ENCODE data around the gene FAHD1. TPM values are rescaled to one million over a fixed set of nuclear protein-coding genes. Genes with fewer than 3 reads are reported as not detected.

FAHD1 gene
- total RNA-seq, 4 donors from 2014 or later = 32.3 to 46.3 (median 34.1) TPM

GRCh38 chr16:1876468-1876867, 49.5 kb downstream of the FAHD1 start:
- no peak for ATAC-seq (ENCODE audit: low FRiP score)
- TF ChIP-seq, protein P1, sequence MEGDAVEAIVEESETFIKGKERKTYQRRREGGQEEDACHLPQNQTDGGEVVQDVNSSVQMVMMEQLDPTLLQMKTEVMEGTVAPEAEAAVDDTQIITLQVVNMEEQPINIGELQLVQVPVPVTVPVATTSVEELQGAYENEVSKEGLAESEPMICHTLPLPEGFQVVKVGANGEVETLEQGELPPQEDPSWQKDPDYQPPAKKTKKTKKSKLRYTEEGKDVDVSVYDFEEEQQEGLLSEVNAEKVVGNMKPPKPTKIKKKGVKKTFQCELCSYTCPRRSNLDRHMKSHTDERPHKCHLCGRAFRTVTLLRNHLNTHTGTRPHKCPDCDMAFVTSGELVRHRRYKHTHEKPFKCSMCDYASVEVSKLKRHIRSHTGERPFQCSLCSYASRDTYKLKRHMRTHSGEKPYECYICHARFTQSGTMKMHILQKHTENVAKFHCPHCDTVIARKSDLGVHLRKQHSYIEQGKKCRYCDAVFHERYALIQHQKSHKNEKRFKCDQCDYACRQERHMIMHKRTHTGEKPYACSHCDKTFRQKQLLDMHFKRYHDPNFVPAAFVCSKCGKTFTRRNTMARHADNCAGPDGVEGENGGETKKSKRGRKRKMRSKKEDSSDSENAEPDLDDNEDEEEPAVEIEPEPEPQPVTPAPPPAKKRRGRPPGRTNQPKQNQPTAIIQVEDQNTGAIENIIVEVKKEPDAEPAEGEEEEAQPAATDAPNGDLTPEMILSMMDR (IDR thresholded peaks at IDR 0.05) = no peak
- no peak for DNase-seq (ENCODE audit: low spot score)

DNA sequence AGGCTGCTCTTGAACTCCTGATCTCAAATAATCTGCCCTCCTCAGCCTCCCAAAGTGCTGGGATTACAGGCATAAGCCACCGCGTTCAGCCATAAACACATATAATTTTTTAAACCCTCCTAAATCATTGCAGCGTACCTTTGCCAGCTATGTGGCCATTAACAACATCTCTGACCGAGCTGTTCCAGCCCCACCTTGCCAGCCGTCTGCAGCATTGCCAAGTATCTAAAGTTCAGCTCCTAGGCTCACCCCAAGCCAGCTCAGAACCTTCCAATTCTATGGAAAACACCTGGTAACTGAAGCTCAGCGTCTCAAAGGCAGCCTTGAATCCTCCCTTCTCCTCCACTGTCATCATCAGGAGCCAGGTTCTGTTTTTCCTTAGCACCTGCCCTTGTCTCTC, 50.1 kb downstream of the FAHD1 start:
- no peak for DNase-seq (ENCODE audit: low spot score)
- TF ChIP-seq, protein P1 (IDR thresholded peaks at IDR 0.05) = no peak
- ATAC-seq (ENCODE audit: low FRiP score) = no peak

- TF ChIP-seq, protein P1 (IDR thresholded peaks at IDR 0.05) = no peak
- no peak for DNase-seq (ENCODE audit: low spot score)
- ATAC-seq (ENCODE audit: low FRiP score) = no peak
Observed at GRCh38 chr16:1877804-1878203, 50.8 kb downstream of the FAHD1 start.

- TF ChIP-seq, protein P1 (IDR thresholded peaks at IDR 0.05) = no peak
- no peak for ATAC-seq (ENCODE audit: low FRiP score)
Observed at GRCh38 chr16:1878256-1878655, 51.2 kb downstream of the FAHD1 start.

More at GRCh38 chr16:1878256-1878655, 51.2 kb downstream of the FAHD1 start:
- no peak for DNase-seq (ENCODE audit: low spot score)

Other genes starting within 250 kb of the FAHD1 start
- gene IFT140, start 215.1 kb upstream of the FAHD1 start, total RNA-seq = 10 to 100 TPM; 13.6 to 21.0 (median 19.6) TPM
- 10 to 100 TPM in 2 of 4 donors, 1 to 10 TPM in 2; 7.6 to 11.7 (median 9.8) TPM for gene CRAMP1, start 214.8 kb upstream of the FAHD1 start, total RNA-seq
- 10 to 100 TPM; 22.7 to 28.5 (median 23.8) TPM for gene JPT2, start 148.9 kb upstream of the FAHD1 start, total RNA-seq
- 10 to 100 TPM; 27.3 to 73.3 (median 51.6) TPM for gene MAPK8IP3, start 121.0 kb upstream of the FAHD1 start, total RNA-seq
- 10 to 100 TPM; 51.4 to 83.2 (median 69.6) TPM for gene NME3, start 55.7 kb upstream of the FAHD1 start, total RNA-seq
- gene EME2, start 54.4 kb upstream of the FAHD1 start, total RNA-seq = 10 to 100 TPM in 1 of 4 donors, 1 to 10 TPM in 3; 5.9 to 16.2 (median 7.1) TPM
- 10 to 100 TPM; 56.8 to 84.2 (median 78.6) TPM for gene MRPS34, start 54.1 kb upstream of the FAHD1 start, total RNA-seq
- gene SPSB3, start 44.6 kb upstream of the FAHD1 start, total RNA-seq = 10 to 100 TPM; 39.5 to 88.1 (median 50.7) TPM
- gene NUBP2, start 44.2 kb upstream of the FAHD1 start, total RNA-seq = 10 to 100 TPM; 49.2 to 85.9 (median 60.2) TPM
- under 1 TPM in 2 of 4 donors, not detected in 2; 0.19 to 0.50 TPM for gene IGFALS, start 33.5 kb upstream of the FAHD1 start, total RNA-seq
- gene HAGH, start 381 bp upstream of the FAHD1 start, total RNA-seq = 100 to 1,000 TPM in 1 of 4 donors, 10 to 100 TPM in 3; 69.8 to 130 (median 81.5) TPM
- 1 to 10 TPM in 1 of 4 donors, not detected in 3; 1.7 TPM for gene MEIOB, start 45.0 kb downstream of the FAHD1 start, total RNA-seq
- gene HS3ST6, start 91.2 kb downstream of the FAHD1 start, total RNA-seq = not detected
- 10 to 100 TPM in 3 of 4 donors, 1 to 10 TPM in 1; 9.6 to 64.0 (median 17.1) TPM for gene MSRB1, start 116.0 kb downstream of the FAHD1 start, total RNA-seq
- not detected for gene RPL3L, start 127.5 kb downstream of the FAHD1 start, total RNA-seq
- gene NDUFB10, start 132.3 kb downstream of the FAHD1 start, total RNA-seq = 100 to 1,000 TPM; 144 to 240 (median 183) TPM
- 1,000 to 10,000 TPM; 1,362 to 1,656 (median 1,543) TPM for gene RPS2, start 137.6 kb downstream of the FAHD1 start, total RNA-seq
- gene RNF151, start 139.7 kb downstream of the FAHD1 start, total RNA-seq = not detected
- 10 to 100 TPM; 32.2 to 44.3 (median 34.3) TPM for gene TBL3, start 144.8 kb downstream of the FAHD1 start, total RNA-seq
- gene NOXO1, start 154.3 kb downstream of the FAHD1 start, total RNA-seq = not detected
- 10 to 100 TPM; 11.9 to 18.4 (median 16.0) TPM for gene GFER, start 157.0 kb downstream of the FAHD1 start, total RNA-seq
- gene SYNGR3, start 162.8 kb downstream of the FAHD1 start, total RNA-seq = 1 to 10 TPM in 1 of 4 donors, under 1 TPM in 1, not detected in 2; 0.28 to 1.6 TPM
- gene ZNF598, start 182.6 kb downstream of the FAHD1 start, total RNA-seq = 10 to 100 TPM; 19.1 to 49.0 (median 24.3) TPM
- gene NPW, start 192.6 kb downstream of the FAHD1 start, total RNA-seq = under 1 TPM in 1 of 4 donors, not detected in 3; 0.48 TPM
- 100 to 1,000 TPM in 2 of 4 donors, 10 to 100 TPM in 2; 52.8 to 166 (median 84.9) TPM for gene NHERF2, start 199.7 kb downstream of the FAHD1 start, total RNA-seq
- gene NTHL1, start 220.6 kb downstream of the FAHD1 start, total RNA-seq = 10 to 100 TPM in 3 of 4 donors, 1 to 10 TPM in 1; 7.1 to 18.1 (median 10.9) TPM
- 10 to 100 TPM; 30.0 to 59.4 (median 35.9) TPM for gene TSC2, start 220.8 kb downstream of the FAHD1 start, total RNA-seq

All from omental fat pad (tissue), 4 donors.